ENCODE measurements around the gene C4orf50.

DNA sequence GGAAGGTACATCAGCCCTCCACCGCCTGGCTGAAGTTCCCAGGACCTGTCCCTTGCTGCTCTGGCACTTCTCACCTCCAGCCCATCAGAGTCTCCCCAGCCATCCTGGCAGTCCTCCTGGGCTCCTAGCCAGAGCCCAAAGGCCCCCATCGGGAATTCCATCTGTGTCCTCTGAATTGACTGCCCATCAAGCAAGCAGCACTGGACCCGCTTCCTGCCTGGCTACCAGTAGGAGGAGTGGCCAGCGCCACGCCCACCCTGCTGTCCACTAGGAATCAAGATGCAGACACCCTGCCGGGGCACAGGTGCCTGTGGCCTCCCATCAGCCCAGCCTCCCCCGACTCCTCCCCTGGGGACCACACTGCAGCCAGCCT is 47.2 kb downstream of the C4orf50 start:
- no peak for TF ChIP-seq EP300 (conservative IDR thresholded peaks at IDR 0.05; ENCODE audit: poor library complexity, severe bottlenecking)
- no peak for TF ChIP-seq POLR2AphosphoS5 (IDR thresholded peaks at IDR 0.05)
